MCF 10A (cell line): Measurements from ENCODE around the gene ATP5F1E. TPM values are rescaled to one million over a fixed set of nuclear protein-coding genes. Genes with fewer than 3 reads are reported as not detected.

ENCODE experiments used
- BruUV-seq: library from RNA; stranded (reverse); fragments of 400-500 nt; replicated peaks from 2 replicates; lab custom pipeline; 2021; lab: Mats Ljungman, UMichigan
- CTCF ChIA-PET: fragments of 300-600 bp; sonication (Branson Sonifier 250); formaldehyde crosslinking; extraction: SDS; loops from one replicate; lab custom pipeline; 2021; ENCODE audit warnings: antibody characterized with exemption, inconsistent platforms; lab: Yijun Ruan, JAX
- POLR2A ChIA-PET: fragments of 300-600, 350-650 bp; sonication (Branson Sonifier 250); formaldehyde crosslinking; extraction: SDS; loops from one replicate; lab custom pipeline; 2020; ENCODE audit warnings: antibody characterized with exemption, inconsistent platforms; lab: Yijun Ruan, JAX
- DNase-seq: peaks from one replicate; pipeline ENCODE4 v3.0.0-alpha.2; 2018; ENCODE audit not compliant: unreplicated experiment
- H3K27ac Mint-ChIP-seq: one replicate; pipeline ENCODE4 v1.8.0; 2022; ENCODE audit warnings: mild to moderate bottlenecking, low read depth, mixed read lengths; ENCODE audit not compliant: unreplicated experiment
- H3K27me3 Mint-ChIP-seq: one replicate; pipeline ENCODE4 v1.8.0; 2022; ENCODE audit warnings: mixed read lengths; ENCODE audit not compliant: insufficient read depth, unreplicated experiment
- H3K36me3 Mint-ChIP-seq: one replicate; pipeline ENCODE4 v1.8.0; 2022; ENCODE audit warnings: mild to moderate bottlenecking, moderate library complexity, mixed read lengths; ENCODE audit not compliant: insufficient read depth, unreplicated experiment
- H3K4me1 Mint-ChIP-seq: one replicate; pipeline ENCODE4 v1.8.0; 2022; ENCODE audit warnings: mixed read lengths; ENCODE audit not compliant: insufficient read depth, unreplicated experiment
- H3K4me3 Mint-ChIP-seq: one replicate; pipeline ENCODE4 v1.8.0; 2022; ENCODE audit warnings: mild to moderate bottlenecking, moderate library complexity, mixed read lengths; ENCODE audit not compliant: unreplicated experiment
- H3K9me3 Mint-ChIP-seq: one replicate; pipeline ENCODE4 v1.8.0; 2022; ENCODE audit warnings: mixed read lengths; ENCODE audit not compliant: unreplicated experiment
- intact Hi-C: fragments of 100-400 bp; cut with micrococcal nuclease; formaldehyde crosslinking; loops from 2 replicates; pipeline ENCODE4 v1.14.1; 2022
- total RNA-seq: library from RNA; stranded (reverse); gene quantifications from 2 replicates; pipeline ENCODE4 v1.2.3, GENCODE V29; 2022
- TF ChIP-seq, protein P1 (sequence below): fragments of 200-600 bp; IDR thresholded peaks from one replicate; pipeline ENCODE4 v1.8.0; 2022; ENCODE audit warnings: antibody characterized with exemption, mild to moderate bottlenecking; ENCODE audit not compliant: unreplicated experiment

The ATP5F1E gene
- total RNA-seq, 1 experiment from 2014 or later, result 69.7 TPM

DNA sequence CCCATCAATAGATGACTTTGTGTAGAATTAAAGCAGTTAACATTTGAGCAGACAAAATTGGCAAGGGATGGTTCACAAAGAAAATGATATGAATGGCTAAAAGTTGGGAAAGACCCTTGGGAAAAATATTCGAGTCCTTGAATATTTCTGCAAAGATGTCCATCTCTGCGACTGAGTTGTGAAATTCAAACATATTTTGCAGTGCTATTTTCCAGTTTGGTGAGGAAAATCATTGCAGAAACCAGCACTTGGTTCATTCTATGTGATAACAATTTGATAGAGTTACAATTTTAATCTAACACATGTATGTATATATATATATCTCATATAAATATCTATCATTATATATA is 16.5 kb upstream of the ATP5F1E start:
- POLR2A ChIA-PET, result interaction anchor here (1.3 kb wide), 1 partner anchor 17 kb away, joined by 5 read pairs; the partner anchor contains the start of gene ATP5F1E
- H3K27me3 Mint-ChIP-seq, result peaks cover 19% of the 10 kb centered on the region
- H3K4me1 Mint-ChIP-seq, result peaks cover 12% of the 10 kb centered on the region
- intact Hi-C loops, result no loop called here
- no peaks in the 10 kb centered on the region for H3K36me3 Mint-ChIP-seq
- CTCF ChIA-PET, result interaction anchor here (0.7 kb wide), 2 partner anchors 585 to 1688 kb away, joined by 3 read pairs; no protein-coding TSS in a partner anchor
- TF ChIP-seq, protein P1, sequence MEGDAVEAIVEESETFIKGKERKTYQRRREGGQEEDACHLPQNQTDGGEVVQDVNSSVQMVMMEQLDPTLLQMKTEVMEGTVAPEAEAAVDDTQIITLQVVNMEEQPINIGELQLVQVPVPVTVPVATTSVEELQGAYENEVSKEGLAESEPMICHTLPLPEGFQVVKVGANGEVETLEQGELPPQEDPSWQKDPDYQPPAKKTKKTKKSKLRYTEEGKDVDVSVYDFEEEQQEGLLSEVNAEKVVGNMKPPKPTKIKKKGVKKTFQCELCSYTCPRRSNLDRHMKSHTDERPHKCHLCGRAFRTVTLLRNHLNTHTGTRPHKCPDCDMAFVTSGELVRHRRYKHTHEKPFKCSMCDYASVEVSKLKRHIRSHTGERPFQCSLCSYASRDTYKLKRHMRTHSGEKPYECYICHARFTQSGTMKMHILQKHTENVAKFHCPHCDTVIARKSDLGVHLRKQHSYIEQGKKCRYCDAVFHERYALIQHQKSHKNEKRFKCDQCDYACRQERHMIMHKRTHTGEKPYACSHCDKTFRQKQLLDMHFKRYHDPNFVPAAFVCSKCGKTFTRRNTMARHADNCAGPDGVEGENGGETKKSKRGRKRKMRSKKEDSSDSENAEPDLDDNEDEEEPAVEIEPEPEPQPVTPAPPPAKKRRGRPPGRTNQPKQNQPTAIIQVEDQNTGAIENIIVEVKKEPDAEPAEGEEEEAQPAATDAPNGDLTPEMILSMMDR, result no peak
- peak overlapping the region; percentile 15 for H3K4me3 Mint-ChIP-seq
- no peak for DNase-seq
- no peaks in the 10 kb centered on the region for H3K9me3 Mint-ChIP-seq
- H3K27ac Mint-ChIP-seq, result no peak overlapping the region
- BruUV-seq, result no TSS peak

DNA sequence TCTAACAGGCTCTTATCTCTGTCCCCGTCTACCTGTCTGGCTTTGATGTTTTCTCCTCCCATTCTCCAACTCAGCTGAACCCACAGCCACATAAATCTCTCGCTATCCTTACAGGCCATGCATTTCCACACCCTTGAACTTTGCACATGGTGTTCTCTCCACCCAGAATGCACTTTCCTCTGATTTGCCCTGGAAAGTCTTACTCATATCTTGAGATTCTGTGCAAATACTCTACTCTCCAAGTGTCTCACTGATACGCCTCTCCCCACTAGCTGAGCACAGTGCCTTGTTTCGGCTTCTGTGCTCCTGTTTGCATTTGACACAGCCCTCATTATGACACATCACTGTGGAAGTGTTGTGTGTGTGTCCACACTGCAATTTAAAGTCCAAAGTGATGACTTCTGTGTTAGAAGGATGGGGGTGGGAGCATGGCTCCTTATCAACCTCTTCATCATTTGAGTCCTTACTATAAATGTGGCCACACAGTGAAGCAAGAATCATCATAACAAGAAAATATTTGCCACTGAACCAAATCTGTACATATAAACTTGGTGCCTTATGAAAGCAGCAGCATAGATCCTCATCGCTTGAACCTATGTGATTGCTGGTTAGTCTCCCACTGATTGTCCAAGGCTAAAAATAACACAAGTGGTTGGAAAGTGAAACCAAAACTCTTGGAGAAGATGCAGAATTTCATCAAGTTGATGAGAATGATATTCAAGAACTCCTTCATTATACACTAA is 16.0 kb upstream of the ATP5F1E start:
- peak overlapping the region; percentile 2 for H3K27ac Mint-ChIP-seq
- H3K36me3 Mint-ChIP-seq, result no peaks in the 10 kb centered on the region
- intact Hi-C loops, result no loop called here
- DNase-seq, result no peak
- H3K4me1 Mint-ChIP-seq, result peaks cover 17% of the 10 kb centered on the region
- ChIA-PET CTCF (interaction anchor here (0.6 to 0.8 kb wide), 2 partner anchors 87 to 407 kb away, joined by 3 to 4 read pairs; no protein-coding TSS in a partner anchor), POLR2A (interaction anchor here (1.3 kb wide), 1 partner anchor 16 kb away, joined by 5 read pairs; the partner anchor contains the start of gene ATP5F1E)
- no peaks in the 10 kb centered on the region for H3K9me3 Mint-ChIP-seq
- no TSS peak for BruUV-seq
- H3K4me3 Mint-ChIP-seq, result peak overlapping the region; percentile 15
- H3K27me3 Mint-ChIP-seq, result peaks cover 19% of the 10 kb centered on the region
- TF ChIP-seq, protein P1, result no peak

DNA sequence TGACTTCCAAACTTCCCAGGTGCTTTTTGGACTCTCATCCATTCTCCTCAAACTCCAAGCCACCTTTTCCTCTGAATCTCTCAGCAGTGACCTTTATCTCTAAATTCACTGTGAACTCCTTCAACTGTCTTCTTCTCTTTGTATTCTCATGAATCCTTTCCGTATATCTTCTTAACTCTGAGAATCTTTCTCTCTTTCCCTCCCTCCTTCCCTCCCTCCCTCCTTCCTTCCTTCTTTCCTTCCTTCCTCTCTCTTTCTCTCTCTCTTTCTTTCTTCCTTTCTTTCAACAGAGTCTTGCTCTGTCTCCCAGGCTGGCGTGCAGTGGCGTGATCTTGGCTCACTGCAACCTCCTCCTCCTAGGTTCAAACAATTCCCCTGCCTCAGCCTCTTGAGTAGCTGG is 14.7 kb upstream of the ATP5F1E start:
- no peaks in the 10 kb centered on the region for H3K9me3 Mint-ChIP-seq
- TF ChIP-seq, protein P1, result no peak
- DNase-seq, result no peak
- peaks cover 17% of the 10 kb centered on the region for H3K4me1 Mint-ChIP-seq
- POLR2A ChIA-PET, result interaction anchor here (1.5 kb wide), 1 partner anchor 15 kb away, joined by 6 read pairs; the partner anchor contains the start of gene ATP5F1E
- no peak overlapping the region for H3K27ac Mint-ChIP-seq
- no peak overlapping the region for H3K4me3 Mint-ChIP-seq
- CTCF ChIA-PET, result interaction anchor here (0.6 to 1.5 kb wide), 2 partner anchors 8 to 1674 kb away, joined by 4 read pairs; no protein-coding TSS in a partner anchor
- intact Hi-C loops, result no loop called here
- H3K27me3 Mint-ChIP-seq, result peaks cover 13% of the 10 kb centered on the region
- peaks cover under 1% of the 10 kb centered on the region for H3K36me3 Mint-ChIP-seq
- no TSS peak for BruUV-seq

DNA sequence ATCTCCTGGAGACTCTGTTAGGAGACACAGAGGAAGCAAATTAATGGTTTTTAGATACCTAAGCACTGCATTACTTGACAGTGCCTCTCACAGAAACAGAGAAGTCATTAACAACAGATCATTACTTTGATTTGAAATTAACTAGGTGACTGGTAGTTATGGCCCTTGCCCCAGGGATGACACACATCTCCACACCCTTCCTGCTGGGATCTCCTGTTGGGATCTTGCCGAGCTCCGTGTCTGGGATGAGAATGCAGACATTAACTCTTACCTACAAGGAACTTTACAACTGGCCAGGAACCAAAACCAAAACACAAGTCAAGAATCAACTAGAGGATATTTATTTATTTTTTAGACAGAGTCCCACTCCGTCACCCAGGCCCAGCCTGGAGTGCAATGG is 12.7 kb upstream of the ATP5F1E start:
- POLR2A ChIA-PET, result no interaction called here
- H3K9me3 Mint-ChIP-seq, result peaks cover 8% of the 10 kb centered on the region
- H3K4me3 Mint-ChIP-seq, result no peak overlapping the region
- peaks cover 20% of the 10 kb centered on the region for H3K36me3 Mint-ChIP-seq
- CTCF ChIA-PET, result interaction anchor here (0.7 kb wide), 1 partner anchor 171 kb away, joined by 3 read pairs; no protein-coding TSS in a partner anchor
- no peak overlapping the region for H3K27ac Mint-ChIP-seq
- TF ChIP-seq, protein P1, result no peak
- no peaks in the 10 kb centered on the region for H3K27me3 Mint-ChIP-seq
- DNase-seq, result no peak
- H3K4me1 Mint-ChIP-seq, result peaks cover 31% of the 10 kb centered on the region
- BruUV-seq, result no TSS peak
- intact Hi-C loops, result no loop called here
